NOMO-1 (cell line): ENCODE results near the gene DPM3.
"Not testable (repeated sequence)": the region's sequence is repeated elsewhere in the genome, so short reads cannot be mapped to it uniquely, and the experiment has no call there.

ENCODE experiments used
- DNase-seq, 2 experiments: peaks; one replicate each; lab custom pipeline; 2025; ENCODE audit not compliant: unreplicated experiment in 2 of 2; lab: John Stamatoyannopoulos, UW

Gene DPM3

DNA sequence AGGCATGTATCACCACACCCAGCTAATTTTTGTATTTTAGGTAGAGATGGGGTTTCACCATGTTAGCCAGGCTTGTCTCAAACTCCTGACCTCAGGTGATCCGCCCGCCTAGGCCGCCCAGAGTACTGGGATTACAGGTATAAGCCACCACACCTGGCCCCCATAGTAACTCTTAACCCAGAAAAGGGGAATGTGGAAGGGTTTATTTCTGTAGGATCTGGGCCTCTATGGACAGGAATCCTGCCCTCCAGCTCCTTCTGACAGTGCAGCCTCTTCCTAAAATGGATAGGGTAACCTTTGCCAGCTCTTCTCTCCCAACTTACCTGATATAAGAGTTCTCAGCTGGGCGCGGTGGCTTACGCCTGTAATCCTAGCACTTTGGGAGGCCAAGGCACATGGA is 22.3 kb upstream of the DPM3 start:
- DNase-seq = not testable (repeated sequence)

DNA sequence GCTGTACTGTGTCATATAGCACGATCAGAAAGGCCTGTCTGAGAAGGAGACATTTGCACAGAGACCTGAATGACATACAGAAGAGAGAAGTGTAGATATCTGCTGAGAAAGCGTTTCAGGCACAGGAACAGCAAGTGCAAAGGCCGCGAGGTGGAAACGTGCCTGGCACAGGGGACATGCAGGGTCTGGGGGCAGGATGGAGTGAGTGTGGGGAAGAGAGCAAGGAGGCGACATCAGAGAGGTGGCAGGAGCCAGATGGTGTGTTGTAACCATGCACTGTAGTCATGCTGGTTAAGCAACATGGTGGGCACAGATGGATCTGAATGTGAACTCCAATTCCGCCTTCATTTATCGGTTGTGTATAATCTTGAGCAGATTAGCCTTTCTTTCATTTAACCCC is 19.8 kb upstream of the DPM3 start:
- DNase-seq = no peak

DNA sequence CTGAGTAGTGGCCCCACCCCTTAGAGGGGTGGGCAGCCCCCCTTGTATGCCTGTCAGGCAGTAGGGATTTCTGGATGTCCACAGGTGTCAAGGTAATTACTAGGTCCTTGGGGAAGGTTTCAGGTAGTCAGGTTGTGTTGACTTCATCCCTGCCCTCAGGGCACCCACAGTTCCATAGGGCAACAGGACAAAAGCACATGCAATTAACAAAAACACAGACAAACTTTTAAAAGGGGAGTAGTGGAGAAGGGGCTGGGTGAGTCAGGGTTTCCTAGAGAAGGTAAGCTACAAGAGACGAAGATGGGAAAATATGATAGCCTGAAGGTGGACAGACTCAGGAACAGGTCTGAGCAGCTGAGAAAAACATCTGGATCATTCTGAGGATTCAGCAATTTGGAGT is 18.7 kb upstream of the DPM3 start:
- no peak for DNase-seq

DNA sequence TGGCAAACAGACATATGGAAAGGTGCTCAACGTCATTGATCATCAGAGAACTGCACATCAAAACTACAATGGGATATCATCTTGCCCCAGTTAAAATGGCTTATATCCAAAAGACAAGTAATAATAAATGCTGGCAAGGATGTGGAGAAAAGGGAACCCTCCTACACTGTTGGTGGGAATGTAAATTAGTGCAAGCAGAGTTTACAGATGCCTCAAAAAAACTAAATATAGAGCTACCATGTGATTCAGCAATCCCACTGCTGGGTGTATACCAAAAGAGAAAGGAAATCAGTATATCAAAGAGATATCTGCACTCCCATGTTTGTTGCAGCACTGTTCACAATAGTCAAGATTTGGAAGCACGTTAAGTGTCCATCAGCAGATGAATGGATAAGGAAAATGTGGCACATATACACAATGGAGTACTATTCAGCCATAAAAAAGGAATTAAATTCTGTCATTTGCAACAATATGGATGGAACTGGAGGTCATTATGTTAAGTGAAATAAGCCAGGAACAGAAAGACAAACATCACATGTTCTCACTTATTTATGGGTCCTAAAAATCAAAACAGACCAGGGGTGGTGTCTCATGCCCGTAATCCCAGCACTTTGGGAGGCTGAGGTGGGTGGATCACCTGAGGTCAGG is 15.8 kb upstream of the DPM3 start:
- not testable (repeated sequence) for DNase-seq

DNA sequence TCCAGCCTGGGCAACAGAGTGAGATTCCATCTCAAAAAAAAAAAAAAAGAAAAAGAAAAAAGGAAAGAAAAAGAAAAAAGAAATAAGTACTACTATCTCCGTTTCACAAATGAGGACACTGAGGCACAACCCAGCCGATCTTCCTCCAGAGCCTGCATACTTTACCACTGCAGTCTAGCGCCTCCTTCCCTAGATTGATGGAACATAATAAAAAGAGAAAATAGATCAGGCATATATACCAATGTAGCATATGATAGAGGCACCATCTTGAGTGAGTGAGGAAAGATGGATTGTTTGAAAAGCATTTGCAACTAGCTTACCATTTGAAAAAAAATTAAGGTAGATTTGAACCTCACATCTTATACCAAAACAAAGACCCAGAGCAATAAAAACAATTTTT is 5.2 kb upstream of the DPM3 start:
- no peak for DNase-seq

DNA sequence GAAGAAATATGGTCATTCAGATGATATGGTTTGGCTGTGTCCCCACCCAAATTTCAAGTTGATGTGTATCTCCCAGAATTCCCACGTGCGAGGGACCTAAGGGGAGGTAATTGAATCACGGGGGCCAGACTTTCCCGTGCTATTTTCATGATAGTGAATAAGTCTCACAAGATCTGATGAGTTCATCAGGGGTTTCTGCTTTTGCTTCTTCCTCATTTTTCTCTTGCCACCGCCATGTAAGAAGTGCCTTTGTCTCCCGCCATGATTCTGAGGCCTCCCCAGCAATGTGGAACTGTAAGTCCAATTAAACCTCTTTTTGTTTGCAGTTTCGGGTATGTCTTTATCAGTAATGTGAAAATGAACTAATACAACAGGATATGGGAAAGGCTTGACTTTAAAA is 1.4 kb upstream of the DPM3 start:
- DNase-seq = no peak

DNA sequence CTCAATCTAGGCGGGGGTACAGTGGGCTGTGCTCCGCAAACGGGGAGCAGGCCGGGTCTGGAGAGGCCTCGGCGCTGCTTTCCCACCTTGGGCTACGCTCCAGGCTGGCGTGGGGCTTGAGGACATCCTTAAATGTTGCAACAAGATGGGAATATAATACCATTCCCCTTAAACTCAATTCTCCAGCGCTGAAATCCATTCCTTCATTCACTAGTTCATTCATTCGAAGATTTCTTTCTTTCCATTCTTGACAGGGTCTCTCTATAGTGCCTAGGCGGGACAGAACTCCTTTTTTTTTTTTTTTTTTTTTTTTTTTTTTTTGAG is 261 bp upstream of the DPM3 start:
- DNase-seq = no peak

DNA sequence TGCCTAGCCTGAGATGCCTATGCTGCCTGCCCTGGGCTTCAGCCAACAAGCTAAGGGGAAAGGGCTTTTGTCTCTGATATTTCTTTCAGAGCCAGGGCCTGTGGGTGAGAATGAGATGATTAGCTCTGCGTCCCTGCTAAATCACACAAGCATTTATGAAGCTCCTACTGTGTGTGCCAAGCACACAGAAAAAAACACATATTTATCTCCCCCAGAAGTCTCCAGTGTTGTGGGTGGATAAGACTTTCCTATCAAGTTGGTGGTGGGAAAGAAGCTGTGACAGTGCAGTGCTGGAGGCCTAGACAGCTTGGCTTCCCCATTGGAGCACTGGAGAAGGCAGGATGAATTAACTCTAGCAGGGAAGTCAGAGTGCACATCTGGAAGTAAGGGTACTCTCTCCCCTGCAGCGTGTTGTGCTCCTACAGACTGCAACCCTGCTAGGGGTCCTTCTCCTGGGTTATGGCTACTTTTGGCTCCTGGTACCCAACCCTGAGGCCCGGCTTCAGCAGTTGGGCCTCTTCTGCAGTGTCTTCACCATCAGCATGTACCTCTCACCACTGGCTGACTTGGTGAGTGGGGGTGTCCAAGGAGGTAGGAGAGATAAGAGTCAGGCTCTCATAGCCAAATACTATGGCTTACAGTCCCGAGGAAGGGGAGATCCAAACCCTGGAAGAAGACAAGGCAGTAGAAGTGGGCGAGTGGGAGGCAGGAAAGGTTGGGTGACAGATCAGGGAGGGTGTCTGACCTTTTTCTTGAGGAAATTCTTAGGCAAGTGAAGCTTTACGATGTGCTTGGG is 3.0 kb downstream of the DPM3 start:
- DNase-seq = no peak

DNA sequence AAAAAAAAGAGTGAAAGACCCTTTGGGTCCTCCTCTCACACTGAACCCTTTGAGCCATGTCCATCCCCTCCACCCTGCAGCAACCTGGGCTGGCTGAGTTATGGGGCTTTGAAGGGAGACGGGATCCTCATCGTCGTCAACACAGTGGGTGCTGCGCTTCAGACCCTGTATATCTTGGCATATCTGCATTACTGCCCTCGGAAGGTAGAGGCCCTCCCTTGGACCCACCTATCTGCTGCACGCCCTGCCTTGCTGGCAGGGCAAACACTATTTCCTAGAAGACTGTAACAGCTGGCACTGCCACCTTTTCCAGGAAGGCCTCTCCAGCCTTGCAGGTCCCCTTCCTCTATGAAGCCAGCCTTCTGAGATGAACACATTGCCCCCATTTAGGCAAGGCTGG is 3.6 kb downstream of the DPM3 start:
- DNase-seq = no peak

DNA sequence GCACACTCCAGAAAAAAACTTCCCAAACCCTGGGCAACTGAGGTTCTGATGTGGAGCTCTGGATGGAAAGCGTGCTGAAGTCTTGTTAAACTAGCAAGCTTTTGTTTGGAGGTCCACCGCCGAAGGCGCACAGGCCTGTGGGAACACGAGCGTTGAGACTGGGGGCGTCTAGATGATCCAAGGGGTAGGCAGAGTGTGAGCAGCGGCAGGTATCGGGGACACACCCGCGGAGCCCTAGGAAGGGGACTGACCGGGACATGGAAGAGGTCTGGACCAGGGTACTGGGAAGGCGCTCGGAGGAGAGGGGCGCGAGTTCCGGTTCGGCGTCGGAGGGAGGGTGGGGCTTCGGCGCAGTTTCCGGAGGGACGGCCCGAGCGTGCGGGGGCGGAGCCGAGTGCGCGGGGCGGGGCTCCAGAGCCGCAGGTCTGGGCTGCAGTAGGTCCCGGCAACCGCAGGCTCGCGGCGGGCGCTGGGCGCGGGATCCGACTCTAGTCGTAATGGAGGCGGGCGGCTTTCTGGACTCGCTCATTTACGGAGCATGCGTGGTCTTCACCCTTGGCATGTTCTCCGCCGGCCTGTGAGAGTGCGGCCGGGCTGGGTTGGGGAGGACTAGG is 4.8 kb downstream of the DPM3 start, which contains the start of gene SLC50A1:
TSS of gene SLC50A1 (plus strand) at position 438 of the 614 bp plus-strand sequence. CDS start at position 498, 60 bp downstream.
- peak; percentile 85 to 91 for DNase-seq

DNA sequence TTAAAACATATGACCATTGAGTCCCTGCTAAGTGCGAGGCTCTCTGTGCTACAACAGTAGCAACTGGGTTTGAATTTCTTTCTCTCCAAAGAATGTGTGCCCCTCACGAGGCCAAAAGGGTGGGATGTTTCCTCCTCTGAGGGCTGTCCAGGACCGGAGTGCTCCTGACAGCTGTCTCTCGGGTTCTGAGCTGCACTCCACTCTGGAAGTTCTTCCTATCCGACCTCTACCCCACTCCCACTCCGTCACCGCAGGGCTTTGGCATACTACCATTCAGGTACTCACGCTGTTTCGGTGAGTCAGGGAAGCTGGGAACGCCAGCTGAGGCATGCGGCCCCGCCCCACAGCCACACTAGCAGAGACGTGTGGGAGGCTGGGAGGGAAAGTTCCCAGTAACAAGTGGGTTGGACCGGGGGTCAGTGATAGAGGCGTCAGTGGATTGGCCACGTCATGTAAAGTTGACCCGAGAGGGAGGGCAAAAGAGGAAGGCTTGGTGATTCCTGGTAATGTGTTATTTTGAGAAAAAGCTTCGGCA is 5.4 kb downstream of the DPM3 start:
- DNase-seq = peak; percentile 44 to 65

DNA sequence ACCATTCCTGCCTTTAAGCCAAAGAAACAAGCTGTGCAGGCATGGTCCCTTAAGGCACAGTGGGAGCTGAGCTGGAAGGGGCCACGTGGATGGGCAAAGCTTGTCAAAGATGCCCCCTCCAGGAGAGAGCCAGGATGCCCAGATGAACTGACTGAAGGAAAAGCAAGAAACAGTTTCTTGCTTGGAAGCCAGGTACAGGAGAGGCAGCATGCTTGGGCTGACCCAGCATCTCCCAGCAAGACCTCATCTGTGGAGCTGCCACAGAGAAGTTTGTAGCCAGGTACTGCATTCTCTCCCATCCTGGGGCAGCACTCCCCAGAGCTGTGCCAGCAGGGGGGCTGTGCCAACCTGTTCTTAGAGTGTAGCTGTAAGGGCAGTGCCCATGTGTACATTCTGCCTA is 6.0 kb downstream of the DPM3 start:
- no peak for DNase-seq

DNA sequence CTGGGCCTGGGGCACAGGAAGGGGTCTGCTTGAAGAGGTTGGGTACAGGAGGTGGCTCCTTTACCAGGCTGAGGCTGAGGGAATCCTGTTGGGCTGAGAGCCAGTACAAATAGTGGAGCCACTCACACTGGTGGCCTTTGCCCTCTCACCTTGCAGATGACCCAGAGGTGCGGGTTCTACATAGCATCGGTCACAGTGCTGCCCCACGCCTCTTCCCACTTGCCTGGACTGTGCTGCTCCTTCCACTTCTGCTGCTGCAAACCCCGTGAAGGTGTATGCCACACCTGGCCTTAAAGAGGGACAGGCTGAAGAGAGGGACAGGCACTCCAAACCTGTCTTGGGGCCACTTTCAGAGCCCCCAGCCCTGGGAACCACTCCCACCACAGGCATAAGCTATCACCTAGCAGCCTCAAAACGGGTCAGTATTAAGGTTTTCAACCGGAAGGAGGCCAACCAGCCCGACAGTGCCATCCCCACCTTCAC is 6.5 kb downstream of the DPM3 start:
- no peak for DNase-seq

DNA sequence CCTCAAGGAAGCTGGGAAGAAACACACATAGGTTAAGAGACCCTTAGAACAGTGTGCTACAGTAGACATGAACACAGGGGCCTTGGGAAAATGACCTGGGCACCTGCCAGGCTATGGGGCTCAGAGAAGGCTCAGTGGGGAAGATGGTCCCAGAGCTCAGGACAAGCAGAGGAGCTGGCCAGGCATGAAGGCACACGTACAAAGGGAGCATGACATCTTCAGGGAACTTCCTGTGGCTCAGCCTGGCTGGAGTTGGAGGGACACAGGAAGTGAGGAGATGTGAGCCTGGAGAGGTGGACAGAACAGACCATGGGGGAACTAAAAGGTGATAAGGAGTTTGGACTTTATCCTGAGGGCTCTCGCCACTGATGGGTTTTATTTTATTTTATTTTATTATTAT is 8.5 kb downstream of the DPM3 start:
- no peak for DNase-seq

DNA sequence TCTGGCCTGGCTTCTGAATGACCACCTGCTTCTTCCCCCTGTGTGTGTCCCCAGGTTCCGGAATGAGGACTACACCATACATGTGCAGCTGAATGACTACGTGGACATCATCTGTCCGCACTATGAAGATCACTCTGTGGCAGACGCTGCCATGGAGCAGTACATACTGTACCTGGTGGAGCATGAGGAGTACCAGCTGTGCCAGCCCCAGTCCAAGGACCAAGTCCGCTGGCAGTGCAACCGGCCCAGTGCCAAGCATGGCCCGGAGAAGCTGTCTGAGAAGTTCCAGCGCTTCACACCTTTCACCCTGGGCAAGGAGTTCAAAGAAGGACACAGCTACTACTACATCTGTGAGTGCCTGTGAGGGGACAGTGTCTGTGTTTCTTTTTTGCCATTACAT is 9.0 kb downstream of the DPM3 start:
- DNase-seq = no peak

DNA sequence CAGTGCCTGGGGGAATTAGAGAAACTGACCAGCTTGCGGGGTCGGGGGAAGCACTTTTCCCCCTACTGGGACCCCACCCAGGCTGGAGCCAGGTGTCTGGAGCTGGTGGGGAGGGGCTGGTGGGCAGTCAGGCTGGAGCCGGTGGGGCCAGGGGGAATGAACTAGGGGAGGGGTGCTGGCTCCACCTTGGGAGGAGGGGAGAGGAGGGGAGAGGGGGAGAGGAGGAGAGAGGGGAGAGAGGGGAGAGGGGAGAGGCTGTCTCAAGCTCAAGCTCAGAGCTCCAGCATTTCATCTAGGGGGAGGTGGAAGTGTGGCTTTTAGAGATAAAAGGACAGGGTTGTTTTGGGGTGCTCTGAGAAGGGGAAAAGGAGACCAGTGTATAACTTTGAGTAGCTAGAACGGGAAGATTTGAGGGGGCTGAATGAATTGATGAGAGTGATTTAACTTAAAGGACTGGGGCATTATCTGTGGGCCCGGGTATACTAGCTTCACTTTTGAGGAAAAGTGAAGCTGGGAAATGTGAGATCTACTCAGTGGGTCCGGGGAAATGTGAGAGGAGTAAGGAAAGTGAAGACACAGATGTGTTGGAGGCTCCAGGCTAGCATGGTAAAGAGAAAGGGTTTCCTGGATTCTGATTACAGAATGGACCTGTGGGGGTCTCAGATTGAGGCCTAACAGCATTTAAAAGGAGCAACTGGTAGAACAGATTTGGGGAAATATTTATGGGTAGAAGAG is 9.9 kb downstream of the DPM3 start:
- no peak for DNase-seq

DNA sequence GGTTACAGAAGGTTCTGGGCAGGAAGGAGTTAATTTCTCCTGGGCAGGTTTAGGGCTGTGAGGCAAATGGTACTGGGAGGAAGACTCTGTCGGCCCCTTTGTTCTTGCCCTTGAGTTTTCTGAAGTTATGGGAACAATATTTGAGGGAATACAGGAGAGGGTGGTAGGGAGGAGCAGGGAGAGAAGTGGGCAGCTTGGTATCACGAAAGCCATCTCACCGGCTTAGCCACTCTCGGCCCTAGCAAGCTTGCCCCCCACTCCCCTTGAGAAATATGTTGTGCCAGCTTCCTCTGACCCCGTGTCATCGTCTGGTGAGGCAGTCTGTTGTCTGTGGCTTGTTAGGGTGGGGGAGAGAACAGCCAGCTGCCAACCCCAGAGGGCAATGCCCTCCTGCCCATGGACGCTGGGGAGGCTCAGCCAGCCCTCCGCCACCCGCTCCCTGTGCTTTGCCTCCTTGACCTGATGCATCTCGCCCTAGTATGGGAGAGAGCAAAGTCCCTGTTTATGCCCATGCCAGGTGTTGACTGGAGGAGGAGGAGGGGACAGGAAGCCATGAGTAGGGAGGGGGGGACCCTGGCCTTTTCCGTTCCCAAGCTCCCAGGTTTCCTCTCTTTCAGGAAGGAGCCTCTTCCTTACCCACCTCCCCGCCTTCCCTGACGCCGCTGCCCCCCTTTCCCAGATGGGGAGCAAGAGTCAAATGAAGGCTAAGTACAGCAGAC is 11.4 kb downstream of the DPM3 start:
- no peak for DNase-seq

DNA sequence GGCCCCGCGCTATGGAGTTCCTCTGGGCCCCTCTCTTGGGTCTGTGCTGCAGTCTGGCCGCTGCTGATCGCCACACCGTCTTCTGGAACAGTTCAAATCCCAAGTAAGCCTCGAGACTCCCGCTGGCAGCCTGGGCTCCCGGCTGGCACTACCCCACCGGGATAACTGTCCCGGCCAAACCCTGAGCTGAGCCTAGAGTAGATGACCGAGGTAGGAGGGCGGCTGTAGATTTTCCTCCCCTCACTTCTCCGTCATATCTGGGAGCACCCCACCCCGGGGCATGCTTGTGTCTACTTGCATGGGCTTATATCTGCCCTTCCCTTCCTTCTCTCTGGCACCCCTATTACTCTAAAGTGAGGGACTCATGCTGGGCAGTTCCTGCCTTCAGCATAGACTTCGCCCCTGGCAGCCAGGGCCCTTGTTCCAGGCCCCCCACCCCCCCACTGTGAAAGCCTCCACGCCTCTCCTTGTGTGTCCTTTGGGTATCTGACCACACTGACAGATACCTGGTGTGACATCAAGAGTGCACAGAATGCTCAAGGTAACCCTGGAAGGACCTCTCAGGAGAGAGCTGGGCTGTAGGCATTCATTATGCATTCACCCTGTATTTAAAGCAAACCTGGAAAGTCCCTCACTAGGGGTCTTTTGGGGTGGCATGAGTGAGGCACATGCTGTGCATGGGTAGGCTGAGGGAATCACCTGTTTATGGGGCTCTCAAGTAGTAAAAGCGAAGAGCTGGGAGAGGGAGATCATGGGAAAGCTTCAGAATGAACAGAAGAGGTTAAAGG is 12.2 kb downstream of the DPM3 start:
- no peak for DNase-seq

DNA sequence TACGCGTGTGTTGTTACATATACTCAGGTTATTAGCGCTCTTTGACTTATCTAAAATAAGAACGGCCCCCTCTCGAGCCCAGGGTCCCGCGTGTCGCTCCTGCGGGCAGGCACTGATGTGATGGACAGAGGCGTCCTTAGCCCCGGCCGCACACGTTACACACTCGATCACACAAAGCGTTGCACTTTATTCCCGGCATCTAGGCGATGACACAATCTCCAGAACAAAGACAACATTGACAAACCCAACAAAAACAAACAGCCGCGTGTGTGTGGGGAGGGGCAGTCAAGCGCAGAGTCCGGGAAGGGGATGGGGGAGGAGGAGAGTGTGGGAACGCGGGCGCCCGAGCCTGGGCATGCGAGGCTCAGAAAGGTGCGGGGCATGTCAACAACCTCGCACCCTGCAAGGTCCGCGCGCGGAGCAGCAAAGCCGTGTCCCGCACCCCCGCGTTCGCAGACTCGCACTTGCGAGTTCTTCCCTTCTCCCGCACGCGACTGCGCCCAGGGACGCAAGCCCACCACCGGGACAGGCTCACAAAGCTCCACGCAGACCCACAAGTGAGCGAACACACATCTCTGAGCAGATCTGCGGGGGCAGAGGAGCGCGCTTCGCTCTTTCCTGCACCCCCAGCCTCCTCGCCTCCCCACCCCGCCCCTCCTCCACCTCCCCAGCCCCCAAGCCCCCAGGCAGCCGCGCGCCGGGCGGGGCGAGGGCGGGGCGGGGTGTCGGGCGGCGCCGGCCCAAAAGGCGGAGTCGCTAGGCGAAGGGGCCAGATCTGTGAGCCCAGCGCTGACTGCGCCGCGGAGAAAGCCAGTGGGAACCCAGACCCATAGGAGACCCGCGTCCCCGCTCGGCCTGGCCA is 13.0 kb downstream of the DPM3 start, which contains the start of gene EFNA1:
TSS of gene EFNA1 (plus strand) at position 772 of the 862 bp plus-strand sequence. CDS start 102 bp downstream, outside the sequence.
- DNase-seq = peak in 1 of 2 experiments; percentile 19
